Measurements from ENCODE around the gene SPPL2C.

SPPL2C gene

DNA sequence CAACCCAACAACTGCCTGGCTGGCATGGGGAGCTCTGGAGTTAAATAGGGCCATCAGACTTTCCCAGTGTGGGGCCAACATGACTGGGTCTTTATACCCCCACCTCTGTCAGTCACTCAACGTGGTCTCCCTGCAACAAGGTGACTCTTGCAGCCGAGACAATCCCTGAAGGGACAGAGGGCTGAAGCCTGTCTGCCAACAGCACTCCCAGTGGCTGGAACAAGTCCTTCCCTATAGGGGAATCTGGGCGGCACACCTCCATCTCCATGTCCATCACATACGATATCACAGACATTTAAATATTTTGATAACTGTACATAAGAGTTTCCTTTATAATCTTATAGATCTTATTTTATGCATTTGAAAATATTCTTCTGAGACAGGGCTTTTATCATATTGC is 44.9 kb downstream of the SPPL2C start:
- Histone ChIP-seq H3K36me3 (ENCODE audit: insufficient read depth, low read length) (no peaks in the 10 kb centered on the region), H3K9me3 (ENCODE audit: low read depth, low read length) (no peaks in the 10 kb centered on the region), H3K9ac (ENCODE audit: insufficient read length) (no peak overlapping the region), H3K27ac (no peak overlapping the region), H3K4me3 (no peak overlapping the region)
- no peak for TF ChIP-seq FOXP2 (optimal IDR thresholded peaks at IDR 0.05; ENCODE audit: control extremely low read depth, extremely low read length, insufficient read depth)
- no peak for TF ChIP-seq POLR2AphosphoS5 (IDR thresholded peaks at IDR 0.05; ENCODE audit: borderline replicate concordance, low read depth, low read length)
- no peak for TF ChIP-seq EZH2 (IDR thresholded peaks at IDR 0.05)
- no peak for DNase-seq (ENCODE audit: low read depth, low spot score)

DNA sequence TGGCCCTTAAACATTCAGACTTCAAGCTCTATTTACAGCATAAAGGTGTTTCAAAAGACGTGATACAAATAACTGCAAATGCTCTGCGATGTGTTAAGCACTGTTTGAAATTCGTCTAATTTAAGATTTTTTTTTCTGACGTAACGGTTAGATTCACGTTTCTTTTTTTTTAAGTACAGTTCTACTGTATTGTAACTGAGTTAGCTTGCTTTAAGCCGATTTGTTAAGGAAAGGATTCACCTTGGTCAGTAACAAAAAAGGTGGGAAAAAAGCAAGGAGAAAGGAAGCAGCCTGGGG is 49.0 kb downstream of the SPPL2C start:
- Histone ChIP-seq H3K4me3 (peak overlapping the region; percentile 98), H3K9ac (ENCODE audit: insufficient read length) (peak overlapping the region; percentile 72), H3K36me3 (ENCODE audit: insufficient read depth, low read length) (no peaks in the 10 kb centered on the region), H3K27ac (peak overlapping the region; percentile 89), H3K9me3 (ENCODE audit: low read depth, low read length) (no peaks in the 10 kb centered on the region)
- TF ChIP-seq FOXP2 (optimal IDR thresholded peaks at IDR 0.05; ENCODE audit: control extremely low read depth, extremely low read length, insufficient read depth) (no peak), EZH2 (IDR thresholded peaks at IDR 0.05) (no peak), POLR2AphosphoS5 (IDR thresholded peaks at IDR 0.05; ENCODE audit: borderline replicate concordance, low read depth, low read length) (no peak)
- no peak for DNase-seq (ENCODE audit: low read depth, low spot score)

DNA sequence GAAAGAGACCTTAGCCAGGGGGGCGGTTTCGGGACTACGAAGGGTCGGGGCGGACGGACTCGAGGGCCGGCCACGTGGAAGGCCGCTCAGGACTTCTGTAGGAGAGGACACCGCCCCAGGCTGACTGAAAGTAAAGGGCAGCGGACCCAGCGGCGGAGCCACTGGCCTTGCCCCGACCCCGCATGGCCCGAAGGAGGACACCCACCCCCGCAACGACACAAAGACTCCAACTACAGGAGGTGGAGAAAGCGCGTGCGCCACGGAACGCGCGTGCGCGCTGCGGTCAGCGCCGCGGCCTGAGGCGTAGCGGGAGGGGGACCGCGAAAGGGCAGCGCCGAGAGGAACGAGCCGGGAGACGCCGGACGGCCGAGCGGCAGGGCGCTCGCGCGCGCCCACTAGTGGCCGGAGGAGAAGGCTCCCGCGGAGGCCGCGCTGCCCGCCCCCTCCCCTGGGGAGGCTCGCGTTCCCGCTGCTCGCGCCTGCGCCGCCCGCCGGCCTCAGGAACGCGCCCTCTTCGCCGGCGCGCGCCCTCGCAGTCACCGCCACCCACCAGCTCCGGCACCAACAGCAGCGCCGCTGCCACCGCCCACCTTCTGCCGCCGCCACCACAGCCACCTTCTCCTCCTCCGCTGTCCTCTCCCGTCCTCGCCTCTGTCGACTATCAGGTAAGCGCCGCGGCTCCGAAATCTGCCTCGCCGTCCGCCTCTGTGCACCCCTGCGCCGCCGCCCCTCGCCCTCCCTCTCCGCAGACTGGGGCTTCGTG is 49.5 kb downstream of the SPPL2C start, which contains the start of gene MAPT:
Gene MAPT (plus strand): TSS at position 533 of the 763 bp plus-strand sequence. CDS start 67,784 bp downstream, outside the sequence.
- H3K27ac ChIP-seq, result peak within 1 kb of the TSS; percentile 89
- no peaks in the 10 kb centered on the region for H3K9me3 ChIP-seq (ENCODE audit: low read depth, low read length)
- H3K36me3 ChIP-seq (ENCODE audit: insufficient read depth, low read length), result no peaks in the 10 kb centered on the region
- peak; percentile 42 for DNase-seq (ENCODE audit: low read depth, low spot score)
- peak within 1 kb of the TSS; percentile 98 for H3K4me3 ChIP-seq
- H3K9ac ChIP-seq (ENCODE audit: insufficient read length), result peak within 1 kb of the TSS; percentile 96
- TF ChIP-seq POLR2AphosphoS5 (IDR thresholded peaks at IDR 0.05; ENCODE audit: borderline replicate concordance, low read depth, low read length) (peak; percentile 66), EZH2 (IDR thresholded peaks at IDR 0.05) (no peak), FOXP2 (optimal IDR thresholded peaks at IDR 0.05; ENCODE audit: control extremely low read depth, extremely low read length, insufficient read depth) (peak; percentile 85)

DNA sequence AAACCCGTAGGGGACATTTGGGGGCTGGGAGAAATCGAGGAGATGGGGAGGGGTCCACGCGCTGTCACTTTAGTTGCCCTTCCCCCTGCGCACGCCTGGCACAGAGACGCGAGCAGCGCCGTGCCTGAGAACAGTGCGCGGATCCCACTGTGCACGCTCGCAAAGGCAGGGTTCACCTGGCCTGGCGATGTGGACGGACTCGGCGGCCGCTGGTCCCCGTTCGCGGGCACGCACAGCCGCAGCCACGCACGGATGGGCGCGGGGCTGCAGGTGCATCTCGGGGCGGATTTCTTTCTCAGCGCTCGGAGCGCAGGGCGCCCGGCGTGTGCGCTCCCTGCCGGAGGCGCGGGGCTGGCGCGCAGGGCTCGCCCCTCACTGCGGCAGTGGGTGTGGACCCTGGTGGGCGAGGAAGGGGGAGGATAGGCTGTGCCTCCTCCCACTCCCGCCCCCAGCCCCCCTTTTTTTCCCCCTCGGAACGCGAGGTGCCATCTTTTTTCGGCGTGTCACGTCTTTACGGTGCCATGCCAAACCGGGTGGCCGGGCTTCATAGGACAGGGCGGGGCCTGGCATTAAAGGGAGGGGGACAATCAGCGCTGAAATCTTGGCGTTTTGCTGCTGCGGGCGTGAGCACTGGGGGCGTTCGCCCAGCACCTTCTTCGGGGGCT is 50.8 kb downstream of the SPPL2C start:
- Histone ChIP-seq H3K27ac (peak overlapping the region; percentile 91), H3K9ac (ENCODE audit: insufficient read length) (peak overlapping the region; percentile 96), H3K9me3 (ENCODE audit: low read depth, low read length) (no peaks in the 10 kb centered on the region), H3K4me3 (peak overlapping the region; percentile 98), H3K36me3 (ENCODE audit: insufficient read depth, low read length) (no peaks in the 10 kb centered on the region)
- TF ChIP-seq EZH2 (IDR thresholded peaks at IDR 0.05), result no peak
- peak; percentile 65 for TF ChIP-seq POLR2AphosphoS5 (IDR thresholded peaks at IDR 0.05; ENCODE audit: borderline replicate concordance, low read depth, low read length)
- peak; percentile 15 for TF ChIP-seq FOXP2 (optimal IDR thresholded peaks at IDR 0.05; ENCODE audit: control extremely low read depth, extremely low read length, insufficient read depth)
- DNase-seq (ENCODE audit: low read depth, low spot score), result peak; percentile 24

DNA sequence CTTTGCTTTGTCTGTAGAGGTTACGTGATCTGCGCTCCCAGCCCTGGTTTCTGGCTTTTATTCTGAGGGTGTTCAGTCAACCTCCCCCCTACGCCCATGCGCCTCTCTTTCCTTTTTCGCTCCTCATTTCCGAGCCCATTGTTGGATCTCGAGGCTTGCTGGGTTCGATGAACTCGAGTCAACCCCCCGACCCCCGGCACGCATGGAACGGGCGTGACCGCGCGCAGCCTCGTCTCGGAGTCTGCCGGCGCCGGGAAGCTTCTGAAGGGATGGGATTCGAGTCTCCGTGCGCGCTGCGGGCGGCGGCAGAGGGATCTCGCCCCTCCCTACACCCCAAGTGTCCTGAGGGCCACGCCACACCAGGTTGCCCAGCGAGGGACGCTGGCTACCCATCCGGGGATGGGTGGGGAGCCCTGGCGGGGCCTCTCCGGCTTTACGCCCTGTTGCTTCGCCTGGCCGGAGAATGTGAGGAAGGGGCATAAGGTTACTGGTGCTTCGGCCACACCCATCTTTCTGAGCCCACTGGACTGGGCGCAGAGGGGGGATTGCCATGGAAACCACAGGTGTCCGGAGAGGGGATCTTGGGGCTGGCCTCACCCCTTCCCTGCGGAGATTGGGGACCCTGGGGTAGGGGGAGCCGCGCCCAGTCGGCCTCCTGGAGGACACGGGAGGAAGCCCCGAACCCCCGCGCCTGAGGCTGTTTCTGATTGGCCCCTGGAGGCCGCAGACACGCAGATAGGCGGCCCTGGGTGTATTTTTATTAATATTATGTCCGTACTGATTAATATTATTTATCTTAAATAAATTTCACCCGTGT is 51.5 kb downstream of the SPPL2C start:
- DNase-seq (ENCODE audit: low read depth, low spot score), result no peak
- peak overlapping the region; percentile 91 for H3K27ac ChIP-seq
- H3K36me3 ChIP-seq (ENCODE audit: insufficient read depth, low read length), result no peaks in the 10 kb centered on the region
- peak overlapping the region; percentile 96 for H3K9ac ChIP-seq (ENCODE audit: insufficient read length)
- no peaks in the 10 kb centered on the region for H3K9me3 ChIP-seq (ENCODE audit: low read depth, low read length)
- TF ChIP-seq FOXP2 (optimal IDR thresholded peaks at IDR 0.05; ENCODE audit: control extremely low read depth, extremely low read length, insufficient read depth), result no peak
- no peak for TF ChIP-seq EZH2 (IDR thresholded peaks at IDR 0.05)
- TF ChIP-seq POLR2AphosphoS5 (IDR thresholded peaks at IDR 0.05; ENCODE audit: borderline replicate concordance, low read depth, low read length), result 0 out of 2 replicates have a peak, but pooled peaks have one; percentile 10
- peak overlapping the region; percentile 98 for H3K4me3 ChIP-seq

All from SK-N-MC (cell line).